GM19468 (cell line): Measurements from ENCODE around the gene PODNL1.

Experiments used
- ATAC-seq: cut with Tn5 transposase; IDR thresholded peaks from one replicate; pipeline ENCODE4 v1.9.1; 2021; ENCODE audit warnings: mild to moderate bottlenecking, moderate library complexity, moderate number of reproducible peaks; ENCODE audit not compliant: unreplicated experiment; ENCODE audit errors: extremely low read depth

PODNL1 gene

GRCh38 chr19:13959962-13960862 is 22.0 kb upstream of the PODNL1 start:
- ATAC-seq: no peak

DNA sequence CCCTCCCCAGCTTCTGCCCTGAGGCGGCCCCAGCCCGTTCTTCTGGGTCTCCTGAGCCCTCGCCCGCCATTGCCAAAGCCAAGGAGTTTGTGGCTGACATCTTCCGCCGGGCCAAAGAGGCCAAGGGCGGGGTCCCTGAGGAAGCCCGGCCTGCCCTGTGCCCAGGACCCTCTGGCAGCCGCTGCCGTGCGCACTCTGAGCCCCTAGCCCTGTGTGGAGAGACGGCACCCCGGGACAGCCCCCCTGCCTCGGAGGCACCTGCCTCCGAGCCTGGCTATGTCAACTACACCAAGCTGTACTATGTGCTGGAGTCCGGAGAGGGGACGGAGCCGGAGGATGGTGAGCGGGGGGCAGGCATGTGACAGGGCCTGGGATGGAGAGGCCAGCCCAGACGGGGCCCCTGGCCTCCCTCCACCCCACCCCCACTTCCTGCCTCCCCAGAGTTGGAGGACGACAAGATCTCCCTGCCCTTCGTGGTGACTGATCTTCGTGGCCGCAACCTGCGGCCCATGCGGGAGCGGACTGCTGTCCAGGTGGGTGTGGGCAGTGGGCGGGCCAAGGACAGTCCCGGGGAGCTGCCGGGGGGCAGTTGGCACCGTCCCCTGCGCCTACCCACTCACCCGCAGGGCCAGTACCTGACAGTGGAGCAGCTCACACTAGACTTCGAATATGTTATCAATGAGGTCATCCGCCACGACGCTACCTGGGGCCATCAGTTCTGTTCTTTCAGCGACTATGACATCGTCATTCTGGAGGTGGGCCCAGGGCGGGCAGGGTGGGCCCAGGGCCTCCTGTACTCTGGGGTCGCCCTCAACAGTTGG is 21.1 kb upstream of the PODNL1 start:
- ATAC-seq: no peak

DNA sequence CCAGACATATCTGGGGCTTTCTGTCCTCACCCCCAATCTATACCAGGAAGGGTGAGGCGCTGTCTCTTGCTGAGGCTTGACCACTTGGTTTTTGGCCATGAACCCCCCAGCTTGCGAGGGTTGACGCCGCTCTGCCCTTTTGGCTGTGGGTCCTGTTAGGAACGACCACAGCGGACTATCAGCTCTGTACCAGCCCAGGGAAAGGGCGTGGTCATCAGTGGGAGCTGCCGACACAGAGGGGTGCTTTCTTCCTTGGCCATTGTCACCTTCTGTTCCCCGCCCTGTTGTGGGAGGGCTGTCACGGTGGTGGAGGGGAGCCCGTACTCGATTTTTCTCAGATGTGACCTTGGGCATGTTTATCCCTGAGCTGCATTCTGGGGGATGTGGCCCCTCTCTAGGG is 19.8 kb upstream of the PODNL1 start:
- no peak for ATAC-seq

DNA sequence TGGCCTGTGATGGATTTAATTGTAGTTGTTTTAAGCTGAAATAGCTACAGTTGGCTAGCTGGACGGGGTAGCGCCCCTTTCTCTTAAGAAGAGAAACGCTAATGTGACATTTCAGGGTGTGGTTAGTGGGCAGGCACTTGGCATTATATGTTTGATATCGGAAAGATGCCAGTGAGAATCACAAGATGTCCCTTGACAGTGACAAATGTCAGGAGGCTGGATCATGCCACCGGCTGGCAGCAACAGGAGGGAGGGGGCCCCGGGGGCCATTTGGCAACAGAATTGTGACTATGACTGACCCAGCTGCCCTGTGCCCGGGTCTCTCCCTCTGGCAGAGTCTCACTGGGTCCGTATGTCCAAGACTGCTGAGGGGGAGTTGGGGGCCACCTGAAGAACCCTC is 18.8 kb upstream of the PODNL1 start:
- ATAC-seq: no peak

DNA sequence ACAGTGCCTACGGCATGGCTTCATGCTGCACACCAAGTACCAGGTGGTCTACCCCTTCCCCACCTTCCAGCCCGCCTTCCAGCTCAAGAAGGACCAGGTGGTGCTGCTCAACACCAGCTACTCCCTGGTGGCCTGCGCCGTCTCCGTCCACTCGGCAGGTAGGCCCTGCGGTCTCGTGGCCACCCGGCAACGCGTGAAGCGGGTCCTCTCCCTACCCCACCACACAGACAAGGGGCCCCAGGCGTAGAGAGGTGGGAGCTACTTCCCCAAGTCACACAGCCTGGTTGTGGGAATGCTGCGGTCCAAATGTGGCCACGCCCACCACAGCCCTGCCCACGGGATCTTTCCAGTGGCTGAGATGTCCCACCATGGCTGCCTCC is 18.1 kb upstream of the PODNL1 start:
- ATAC-seq: no peak

DNA sequence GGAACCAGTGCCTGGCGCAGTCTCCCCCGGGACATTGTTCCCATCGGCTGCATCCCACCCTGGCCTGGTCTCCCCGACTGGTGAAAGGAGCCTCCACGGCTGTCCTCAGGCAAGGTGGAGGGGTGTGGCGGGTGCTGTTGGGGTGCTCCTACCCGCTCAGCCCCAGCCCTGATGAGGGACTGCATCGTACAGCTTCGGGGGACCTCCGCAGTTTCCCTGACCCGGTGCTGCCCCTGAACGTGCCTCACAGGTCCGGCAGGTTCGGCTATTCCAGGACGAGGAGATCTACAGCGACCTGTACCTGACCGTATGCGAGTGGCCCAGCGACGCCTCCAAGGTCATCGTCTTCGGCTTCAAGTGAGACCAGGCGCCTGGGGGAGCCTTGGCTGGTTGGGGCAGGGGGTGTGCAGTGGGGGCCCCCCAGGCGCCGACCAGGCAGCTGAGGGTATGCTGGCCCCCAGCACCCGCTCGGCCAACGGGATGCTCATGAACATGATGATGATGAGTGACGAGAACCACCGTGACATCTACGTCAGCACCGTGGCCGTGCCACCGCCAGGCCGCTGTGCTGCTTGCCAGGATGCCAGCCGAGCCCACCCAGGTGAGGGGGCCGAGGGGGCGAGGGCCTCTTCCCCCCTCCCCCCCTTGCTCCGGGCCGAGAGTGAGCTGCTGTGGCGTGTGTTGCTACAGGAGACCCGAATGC is 17.6 kb upstream of the PODNL1 start:
- ATAC-seq: no peak

- ATAC-seq: no peak
Observed at GRCh38 chr19:13954185-13954584, 16.0 kb upstream of the PODNL1 start.

DNA sequence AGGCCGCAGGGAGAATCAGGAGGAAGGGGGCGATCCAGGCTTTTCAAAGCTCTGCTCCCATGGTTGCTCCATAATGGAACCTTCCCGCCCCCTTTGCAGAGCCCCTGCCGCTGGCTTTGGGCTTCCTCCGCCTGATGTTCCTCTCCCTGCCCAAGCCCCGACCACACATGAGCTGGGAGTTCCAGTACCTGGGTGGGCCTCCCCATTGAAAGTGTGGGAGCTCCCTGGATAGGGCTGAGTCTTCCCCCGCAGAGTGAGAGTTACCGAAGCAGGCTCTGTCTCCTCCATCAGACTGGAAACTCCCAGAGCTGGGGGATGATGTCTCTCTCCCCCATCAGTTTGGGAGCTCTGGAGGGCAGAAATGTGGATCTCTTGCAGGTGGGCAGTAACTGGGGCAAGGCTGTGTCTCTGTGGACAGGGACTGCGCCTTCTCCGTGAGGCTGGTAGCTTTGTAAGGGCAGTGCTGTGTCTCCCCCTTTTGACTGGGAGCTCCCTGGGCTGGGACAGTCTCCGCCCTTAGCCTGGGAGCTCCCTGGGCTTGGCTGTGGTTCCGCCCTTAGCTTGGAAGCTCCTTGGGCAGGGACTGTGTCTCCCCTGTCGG is 14.8 kb upstream of the PODNL1 start:
- no peak for ATAC-seq

DNA sequence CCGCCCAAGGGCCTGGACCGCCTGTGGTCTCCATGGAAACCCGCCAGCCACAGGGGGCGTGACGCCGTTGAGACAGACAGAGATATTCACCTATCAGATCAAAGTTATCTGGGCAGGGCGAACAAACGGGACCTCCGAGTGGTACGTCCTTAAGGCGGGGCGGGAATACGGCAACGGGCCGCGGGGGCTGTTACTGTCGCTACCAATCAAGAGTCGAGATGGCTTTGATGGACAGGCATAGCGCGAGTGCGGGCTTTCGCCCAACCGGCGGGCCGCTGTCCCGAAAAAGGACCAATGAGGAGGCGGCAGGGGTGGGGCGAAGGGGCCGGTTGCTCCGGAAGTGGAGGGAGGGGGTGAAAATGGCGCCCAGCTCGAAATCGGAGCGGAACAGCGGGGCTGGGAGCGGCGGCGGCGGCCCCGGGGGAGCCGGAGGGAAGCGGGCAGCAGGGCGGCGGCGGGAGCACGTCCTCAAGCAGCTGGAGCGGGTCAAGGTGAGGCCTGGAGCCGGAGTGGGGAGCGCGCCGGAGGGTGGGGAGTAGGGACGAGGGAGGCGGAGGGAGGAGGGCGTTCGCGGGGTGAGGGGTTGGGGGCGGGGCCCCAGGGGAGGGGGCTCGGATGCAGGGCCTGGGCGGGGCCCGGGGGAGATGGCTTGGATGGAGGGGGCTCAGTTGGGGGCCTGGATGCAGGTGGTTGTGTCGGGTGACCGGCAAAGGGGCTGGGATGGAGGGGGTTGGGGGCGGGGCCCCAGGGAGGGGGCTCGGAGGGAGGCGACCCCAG is 14.1 kb upstream of the PODNL1 start, which contains the start of gene DCAF15:
Gene DCAF15 (plus strand): TSS at position 356 of the 777 bp plus-strand sequence. CDS start 4 bp downstream, at position 360.
- ATAC-seq: peak; percentile 91

DNA sequence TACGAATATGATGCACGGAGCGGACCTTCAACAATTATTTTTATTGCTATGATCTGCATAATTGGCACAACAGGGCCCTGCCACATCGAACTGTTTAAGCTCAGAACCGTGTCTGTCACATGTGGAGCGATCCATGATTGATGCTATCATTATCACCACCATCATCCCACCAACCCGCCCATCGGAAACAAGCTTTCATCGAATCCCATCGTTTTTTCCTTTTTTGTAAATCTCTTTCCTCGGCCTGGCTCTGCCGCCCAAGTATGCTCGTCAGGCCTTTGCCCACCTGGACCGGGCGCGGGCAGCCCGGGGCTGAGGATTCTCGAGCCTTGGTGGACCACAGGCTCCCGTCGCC is 13.6 kb upstream of the PODNL1 start:
- ATAC-seq: no peak

DNA sequence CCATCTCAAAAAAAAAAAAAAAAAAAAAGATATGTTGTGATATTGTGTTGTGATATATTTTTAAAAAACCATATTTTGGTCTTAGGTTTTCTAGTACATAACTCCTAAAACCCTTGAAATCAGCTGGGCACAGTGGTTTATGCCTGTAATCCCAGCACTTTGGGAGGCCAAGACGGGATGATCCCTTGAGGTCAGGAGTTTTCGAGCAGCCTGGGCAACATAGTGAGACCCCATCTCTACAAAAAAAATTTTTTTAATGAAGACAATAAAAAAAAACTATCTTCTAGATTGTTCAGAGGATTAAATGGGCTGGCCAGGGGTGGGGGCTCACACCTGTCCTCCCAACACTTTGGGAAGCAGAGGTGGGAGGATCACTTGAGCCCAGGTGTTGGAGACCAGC is 12.8 kb upstream of the PODNL1 start:
- no peak for ATAC-seq

- ATAC-seq: no peak
Observed at GRCh38 chr19:13946414-13946813, 8.2 kb upstream of the PODNL1 start.

DNA sequence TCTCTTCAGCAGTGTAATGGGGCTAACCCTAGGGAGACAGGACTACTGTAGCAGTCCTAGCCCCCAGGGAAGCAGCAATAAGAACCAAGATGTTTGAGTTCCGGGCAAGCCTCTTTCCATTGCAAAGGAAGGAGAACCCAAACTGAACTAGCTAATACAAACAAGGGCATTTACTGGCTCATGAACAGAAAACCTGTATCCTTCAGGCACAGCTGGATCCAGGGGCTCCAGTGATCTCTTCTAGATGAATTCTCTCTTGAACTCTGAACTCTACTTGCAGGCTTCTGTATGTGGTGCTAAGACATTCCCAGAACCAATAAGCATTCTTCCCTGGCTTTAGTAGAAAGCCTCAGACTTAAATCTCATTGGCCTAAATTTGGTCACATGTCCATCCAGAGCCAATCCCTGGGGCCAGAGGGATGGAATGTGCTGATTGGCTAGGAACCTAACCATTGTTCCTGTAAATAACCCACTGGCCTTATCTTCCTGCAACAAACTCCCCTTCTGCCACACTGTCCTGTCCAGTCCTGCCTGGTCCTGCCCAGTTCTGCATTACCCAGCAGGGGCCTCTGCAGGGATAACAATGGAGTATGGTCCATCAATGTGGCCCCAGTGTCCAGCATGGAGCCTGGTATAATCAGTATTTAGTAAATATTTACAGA is 3.9 kb upstream of the PODNL1 start:
- ATAC-seq: no peak

- ATAC-seq: no peak
Observed at GRCh38 chr19:13937479-13938300, 527 bp downstream of the PODNL1 start.

GRCh38 chr19:13935765-13936510 is 2.3 kb downstream of the PODNL1 start:
- no peak for ATAC-seq

DNA sequence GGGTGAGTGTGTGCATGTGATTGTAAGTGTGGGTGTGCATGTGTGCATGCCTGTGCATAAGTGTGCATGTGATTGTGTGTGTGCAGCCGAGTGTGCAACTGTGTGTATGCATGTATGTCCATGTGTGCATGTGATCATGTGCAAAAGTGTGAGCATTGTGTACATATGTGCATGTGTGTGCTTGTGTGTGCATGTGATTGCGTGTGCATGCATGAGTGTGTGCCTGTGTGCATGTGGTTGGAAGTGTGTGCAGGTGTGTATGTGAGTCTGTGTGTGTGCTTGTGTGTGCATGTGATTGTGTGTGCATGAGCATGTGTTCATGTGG is 3.5 kb downstream of the PODNL1 start:
- no peak for ATAC-seq

- no peak for ATAC-seq
Observed at GRCh38 chr19:13932911-13933393, 5.3 kb downstream of the PODNL1 start.
